Measurements from ENCODE around the gene SOX18.
A peak's percentile ranks its signal among the peaks of the same experiment; 100 is the strongest.

The SOX18 gene

DNA sequence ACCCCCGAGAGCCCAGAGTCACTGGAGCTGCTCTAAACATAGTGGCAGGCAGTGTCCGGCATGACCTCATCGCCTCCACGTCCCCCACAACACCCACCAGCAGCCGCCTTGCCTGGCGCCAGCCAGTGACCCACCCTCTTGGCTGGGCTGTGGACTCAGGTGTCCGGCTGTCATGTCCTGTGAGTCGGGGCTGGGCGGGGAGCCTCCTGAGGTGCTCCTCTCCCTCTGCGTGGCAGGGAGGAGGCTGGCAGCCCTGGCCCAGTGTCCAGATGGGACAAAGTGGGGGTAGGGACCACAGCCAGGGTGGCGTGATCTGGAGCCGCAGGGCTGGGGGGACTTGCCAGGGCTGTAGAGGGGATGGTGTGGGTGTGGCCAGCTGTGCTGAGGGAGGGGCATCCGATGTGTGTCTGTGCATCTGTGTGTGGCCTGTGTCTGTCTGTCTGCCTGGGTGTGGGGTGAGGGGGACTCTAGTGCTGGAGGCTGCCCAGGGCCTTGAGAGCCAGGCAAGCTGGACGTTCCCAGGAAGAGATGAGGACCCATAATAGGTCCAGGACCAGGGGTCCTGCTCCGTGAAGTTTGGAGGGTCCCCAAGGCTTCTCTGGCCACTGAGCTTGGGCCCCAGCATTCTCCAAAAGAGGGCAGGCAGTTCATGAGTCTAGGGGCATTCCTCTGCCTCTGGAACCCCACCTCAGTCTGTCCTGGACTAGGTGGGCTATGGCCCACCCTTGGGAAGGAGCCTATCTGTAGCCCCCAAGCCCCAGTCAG is 2.3 kb upstream of the SOX18 start:
- DNase-seq = no peak

DNA sequence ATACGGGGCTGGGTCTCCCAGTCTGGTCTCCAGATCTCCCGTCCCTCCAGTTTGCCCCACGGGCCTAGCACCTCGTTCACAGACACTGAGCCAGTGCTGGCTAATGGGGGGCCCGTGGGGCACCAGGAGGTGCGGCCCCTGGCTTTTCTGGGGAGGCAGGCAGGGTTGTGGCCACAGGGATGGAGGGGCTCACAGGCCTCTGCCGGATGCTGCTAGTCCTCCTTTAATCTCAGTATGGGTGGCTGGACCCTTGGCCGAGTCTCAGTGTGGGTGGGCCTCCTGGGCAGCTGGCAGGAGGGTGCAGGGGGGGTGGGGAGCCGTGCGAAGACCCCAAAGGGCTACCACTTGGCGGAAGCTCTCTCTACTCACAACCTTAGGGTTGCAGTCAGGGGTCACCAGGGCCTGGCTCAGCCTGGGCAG is 1.6 kb upstream of the SOX18 start:
- DNase-seq = no peak

GRCh38 chr20:64050261-64051032 is 1.0 kb upstream of the SOX18 start:
- DNase-seq = no peak

DNA sequence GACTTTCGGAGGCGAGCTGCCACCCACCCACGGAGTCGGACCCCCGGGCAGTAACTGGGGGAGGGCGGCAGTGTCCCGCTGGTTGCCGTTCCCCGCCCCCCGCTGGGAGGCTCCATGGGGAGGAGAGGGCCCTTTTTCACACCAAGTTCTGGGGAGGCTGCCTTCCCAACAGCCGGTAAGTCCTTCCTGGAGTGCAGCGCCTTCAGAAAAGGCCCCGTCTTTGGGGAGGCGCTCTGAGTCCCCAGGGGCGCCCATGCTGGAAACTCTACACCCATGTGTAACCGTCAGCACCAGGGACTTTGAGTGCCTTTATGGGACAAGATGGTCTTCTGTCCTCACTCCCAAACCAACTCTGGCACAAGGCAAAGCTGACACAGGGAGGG is 430 bp upstream of the SOX18 start:
- no peak for DNase-seq

DNA sequence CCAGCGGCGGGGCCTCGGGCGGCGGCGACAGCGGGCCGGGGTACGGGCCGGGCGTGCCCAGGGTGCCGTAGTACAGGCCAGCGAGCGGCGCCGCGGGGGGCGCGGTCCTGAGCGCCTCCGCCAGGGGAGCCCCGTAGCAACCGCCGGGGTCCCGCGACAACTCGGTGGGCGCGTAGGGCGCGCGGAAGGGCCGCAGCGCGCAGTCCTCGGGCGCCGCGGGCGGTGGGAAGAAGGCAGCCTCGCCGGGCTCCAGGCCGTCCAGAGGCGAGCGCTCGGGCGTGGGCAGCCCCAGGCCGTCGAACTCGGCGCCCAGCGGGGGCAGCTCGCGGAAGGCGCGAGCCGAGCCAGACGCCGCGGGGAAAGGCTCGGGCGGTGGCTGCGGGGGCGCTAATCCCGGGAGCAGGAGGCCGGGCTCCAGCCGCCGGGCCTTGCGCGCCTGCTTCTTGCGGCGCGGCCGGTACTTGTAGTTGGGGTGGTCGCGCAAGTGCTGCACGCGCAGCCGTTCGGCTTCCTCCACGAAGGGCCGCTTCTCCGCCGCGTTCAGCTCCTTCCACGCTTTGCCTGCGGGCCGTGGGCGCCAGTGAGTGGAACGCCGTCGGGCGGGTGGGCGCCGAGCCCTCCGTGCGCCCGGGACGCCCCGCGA is 916 bp downstream of the SOX18 start:
- DNase-seq = no peak

DNA sequence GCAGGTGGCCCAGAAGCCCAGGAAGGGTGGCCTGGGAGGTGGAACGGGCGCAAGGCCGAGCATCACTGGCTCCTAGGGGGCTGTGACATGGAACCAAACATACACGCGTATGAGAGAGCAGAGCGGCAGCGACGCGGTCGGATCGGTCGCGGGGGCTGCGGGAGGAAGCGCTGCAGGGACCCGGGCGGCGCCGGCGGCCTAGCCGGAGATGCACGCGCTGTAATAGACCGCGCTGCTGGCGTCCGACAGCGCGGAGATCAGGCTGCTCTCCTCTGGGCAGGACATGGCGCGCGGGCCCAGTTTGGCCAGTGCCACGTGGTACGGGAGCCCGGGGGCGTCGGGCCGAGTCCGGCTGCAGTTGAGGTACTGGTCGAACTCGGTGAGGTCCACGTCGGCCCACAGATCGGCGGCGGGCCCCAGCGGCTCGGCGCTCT is 1.5 kb downstream of the SOX18 start:
- DNase-seq = no peak

GRCh38 chr20:64047046-64047389 is 2.4 kb downstream of the SOX18 start:
- DNase-seq = no peak

DNA sequence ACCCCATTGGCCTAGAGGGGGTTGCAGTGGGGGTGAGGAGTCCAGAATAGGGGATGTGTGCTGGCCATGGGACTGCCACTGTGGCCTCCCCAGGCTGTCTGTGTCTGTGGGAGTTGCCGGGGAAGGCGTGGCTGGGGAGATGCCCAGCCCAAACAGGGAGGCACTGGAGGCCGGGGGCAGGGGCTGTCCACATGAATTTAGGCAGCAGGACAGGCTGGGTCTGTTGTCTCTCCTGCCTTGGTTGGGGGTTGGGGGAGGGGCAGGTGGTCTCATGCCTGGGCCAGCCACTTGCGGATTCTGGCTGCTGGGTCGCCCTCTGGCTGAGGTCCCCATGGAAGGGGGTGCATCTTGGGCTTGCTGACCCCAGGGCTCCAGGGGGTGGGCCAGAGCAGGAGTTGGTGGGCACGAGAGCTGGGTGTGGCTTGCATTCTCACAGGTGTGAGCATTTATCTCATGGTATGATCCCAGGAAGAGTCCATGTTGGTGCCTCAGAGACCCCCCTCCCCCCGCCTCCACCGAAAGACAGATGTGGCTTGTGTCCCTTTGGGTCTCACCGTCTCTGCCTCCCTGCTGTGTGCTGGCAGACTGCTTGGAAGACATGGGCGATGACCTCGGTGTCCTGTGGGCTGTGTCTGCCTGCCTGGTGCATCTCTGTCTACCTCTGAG is 4.0 kb downstream of the SOX18 start:
- DNase-seq = no peak

- no peak for DNase-seq
Measured at GRCh38 chr20:64044484-64045247, 4.8 kb downstream of the SOX18 start.

GRCh38 chr20:64043768-64044167 is 5.7 kb downstream of the SOX18 start:
- no peak for DNase-seq

DNA sequence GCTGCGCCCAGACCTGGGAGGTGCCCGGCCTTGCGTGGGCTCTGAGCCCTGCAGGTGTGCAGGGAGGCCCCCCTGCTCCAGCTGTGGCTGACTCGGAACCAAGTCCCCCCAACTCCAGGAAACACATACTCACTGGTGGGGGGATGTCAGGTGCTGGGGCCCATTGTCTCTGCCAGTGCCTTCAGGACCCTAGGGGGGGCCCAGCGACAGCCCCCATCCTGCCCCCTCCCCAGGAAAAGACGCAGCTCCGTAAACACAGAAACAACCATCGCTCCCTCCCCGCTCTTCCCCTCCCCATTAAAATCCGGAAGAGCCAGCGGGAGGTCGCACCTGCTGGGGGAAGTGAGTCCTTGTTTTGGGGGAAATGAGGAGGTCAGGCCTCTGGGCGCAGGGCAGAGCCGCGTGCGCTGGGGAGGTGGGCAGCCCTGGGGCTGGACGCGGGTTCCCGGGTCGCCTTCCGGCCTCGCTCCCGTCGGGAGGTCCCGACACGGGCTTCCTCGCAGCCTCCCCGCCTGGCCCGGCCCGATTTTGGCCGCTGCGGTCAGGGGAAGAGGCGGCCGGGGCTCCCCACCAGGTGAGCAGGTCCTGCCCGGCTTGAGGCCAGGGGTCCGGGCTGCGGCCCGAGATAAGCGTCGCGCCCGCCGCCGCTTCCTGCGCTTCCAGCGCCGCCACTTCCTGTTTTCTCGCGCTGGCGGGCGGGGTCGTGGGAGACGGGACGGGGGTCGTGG is 7.2 kb downstream of the SOX18 start:
- DNase-seq = no peak

DNA sequence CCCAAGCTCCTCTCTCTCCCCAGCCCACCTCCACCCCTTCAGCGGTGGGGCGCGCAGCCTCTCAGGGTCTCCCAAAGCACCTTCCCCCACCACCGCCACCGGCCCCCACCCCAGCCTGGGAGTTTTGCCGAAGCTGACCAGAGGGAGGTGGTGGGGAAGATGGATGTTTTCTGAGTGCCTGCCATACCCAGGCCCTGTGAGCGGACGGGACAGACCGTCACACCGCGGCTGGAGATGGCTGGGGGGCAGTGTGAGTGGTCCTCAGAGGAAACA is 7.7 kb downstream of the SOX18 start:
- DNase-seq = no peak

- no peak for DNase-seq
Measured at GRCh38 chr20:64041040-64041780, 8.2 kb downstream of the SOX18 start.

- no peak for DNase-seq
Measured at GRCh38 chr20:64040231-64041039, 9.0 kb downstream of the SOX18 start.

DNA sequence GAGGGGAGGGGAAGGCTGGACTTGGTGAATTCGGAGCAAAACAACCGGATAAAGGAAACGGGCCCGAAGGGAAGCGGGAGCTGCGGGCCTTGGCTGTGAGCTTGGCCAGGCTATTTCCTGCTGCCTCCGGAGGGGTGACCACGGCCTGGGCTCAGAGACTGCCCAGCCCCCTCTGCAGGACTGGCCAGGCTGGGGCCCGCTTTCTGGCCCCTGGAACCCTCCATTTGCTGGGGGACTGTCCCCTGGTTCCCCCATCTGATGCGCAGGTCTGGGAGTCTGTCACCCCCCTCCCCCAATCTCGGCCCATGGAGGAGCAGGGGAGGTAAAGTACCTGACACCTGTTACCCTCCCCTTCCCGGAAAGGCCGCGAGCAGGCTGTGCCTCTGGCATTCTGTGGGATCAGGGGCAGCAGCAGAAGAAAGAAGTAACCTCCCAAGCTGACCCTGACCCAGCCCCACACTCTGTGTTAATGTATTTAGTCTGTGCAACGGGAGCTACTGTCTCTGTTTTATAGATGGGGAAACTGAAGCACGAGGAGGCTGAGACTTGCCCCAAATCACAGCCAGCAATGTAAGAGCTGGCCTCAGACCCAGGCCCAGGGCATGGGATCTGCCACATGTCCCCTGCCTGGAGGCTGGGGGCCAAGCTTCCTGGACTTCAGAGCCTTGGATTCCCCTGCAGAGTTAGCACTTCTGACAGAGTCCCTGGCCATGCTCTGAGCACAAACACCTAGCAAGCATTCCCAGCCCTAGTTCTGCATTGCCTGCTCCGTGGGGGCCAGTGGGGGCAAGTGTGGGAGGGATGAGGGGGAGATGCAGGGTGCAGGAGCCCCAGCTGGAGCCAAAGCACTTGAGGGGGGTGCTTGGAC is 9.9 kb downstream of the SOX18 start:
- no peak for DNase-seq

DNA sequence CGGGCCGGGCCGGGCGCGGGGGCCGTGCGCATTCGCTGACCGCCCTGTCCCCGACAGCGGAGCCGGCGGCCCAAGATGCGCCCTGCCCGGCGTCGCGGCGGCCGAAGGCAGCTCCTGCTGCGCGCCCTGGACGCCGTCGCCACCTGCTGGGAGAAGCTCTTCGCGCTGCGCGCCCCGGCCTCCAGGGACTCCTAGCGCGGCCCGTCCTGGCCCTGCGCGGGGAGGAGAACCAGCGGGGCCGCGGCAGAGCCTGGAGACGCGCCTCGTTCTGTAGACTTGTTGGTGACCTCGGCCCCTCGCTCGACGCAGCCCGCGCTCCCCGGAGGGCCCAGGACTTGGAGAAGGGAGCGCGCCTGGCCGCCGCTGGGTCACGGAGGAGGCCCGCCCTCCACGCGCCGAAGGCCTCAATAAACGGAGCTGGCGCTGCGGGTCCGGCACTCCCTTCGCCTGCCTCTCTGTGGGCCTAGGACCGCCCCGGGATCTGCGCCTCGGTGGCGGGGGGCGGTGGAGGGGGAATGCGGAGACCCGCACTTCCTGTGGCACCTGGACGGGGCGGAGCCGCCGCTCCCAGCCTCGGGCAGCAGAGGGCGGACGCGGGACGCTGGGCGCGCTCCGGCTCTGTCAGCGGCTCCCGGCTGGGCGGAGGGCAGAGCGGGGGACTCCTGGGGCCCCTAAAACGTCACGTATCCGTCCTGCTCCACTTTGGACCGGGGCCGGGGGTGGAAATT is 10.7 kb downstream of the SOX18 start:
- DNase-seq = peak; percentile 79

DNA sequence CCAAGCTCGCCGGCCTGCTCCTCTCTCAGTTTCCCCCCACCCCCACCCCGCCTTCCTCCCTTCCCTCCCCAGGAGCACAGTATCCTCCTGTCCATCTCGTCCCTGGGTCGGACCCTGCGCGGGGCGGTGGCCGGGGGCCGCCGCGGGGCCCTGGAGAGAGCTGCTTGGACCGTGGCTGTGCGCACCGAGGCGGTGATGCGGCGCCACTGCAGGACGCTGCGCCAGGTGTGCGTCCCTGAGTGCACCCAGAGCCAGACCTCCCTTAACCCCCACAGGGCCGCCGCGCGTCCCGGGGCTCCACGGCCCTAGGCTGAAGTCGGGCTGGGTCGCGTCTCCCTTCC is 11.2 kb downstream of the SOX18 start:
- no peak for DNase-seq

DNA sequence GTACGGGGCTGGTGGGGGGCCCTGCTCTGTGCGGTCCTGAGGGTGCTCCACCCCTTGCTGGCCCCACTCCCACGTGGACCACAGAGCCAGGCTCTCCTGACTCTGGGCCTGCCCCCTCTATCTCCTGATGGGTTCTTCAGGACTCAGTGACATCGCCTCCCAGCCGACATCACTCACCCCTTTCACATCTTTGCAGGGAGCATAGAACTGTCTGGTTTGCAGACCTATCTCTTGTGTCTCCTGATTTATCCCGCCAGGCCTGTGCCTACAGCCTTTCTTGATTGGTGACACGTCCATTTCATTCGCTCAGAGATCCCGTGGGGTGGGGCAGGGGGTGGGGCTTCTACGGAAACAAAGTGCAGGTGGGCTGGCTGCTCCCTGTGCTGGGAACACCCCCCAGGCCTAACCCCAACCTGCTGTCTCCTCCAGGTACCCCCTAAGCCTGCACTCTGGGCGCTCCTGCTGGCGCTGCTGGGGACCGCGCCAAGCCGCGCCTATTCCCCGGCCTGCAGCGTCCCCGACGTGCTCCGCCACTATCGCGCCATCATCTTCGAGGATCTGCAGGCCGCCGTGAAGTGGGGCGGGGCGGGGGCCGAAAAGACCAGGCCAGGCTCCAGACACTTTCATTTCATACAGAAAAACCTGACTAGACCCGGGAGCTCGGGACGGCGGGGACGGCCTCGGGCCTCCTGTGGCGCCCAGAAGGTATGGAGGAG is 11.8 kb downstream of the SOX18 start:
- DNase-seq = no peak

- no peak for DNase-seq
Measured at GRCh38 chr20:64037199-64037497, 12.3 kb downstream of the SOX18 start.
